Bronchial epithelial cell (primary cell): ENCODE results near the gene TEKT5. TPM values are rescaled to one million over a fixed set of nuclear protein-coding genes. Genes with fewer than 3 reads are reported as not detected.
A peak's percentile ranks its signal among the peaks of the same experiment; 100 is the strongest.

ENCODE experiments used
- DNase-seq: peaks from one replicate; pipeline ENCODE4 v3.0.0-alpha.2; 2010; ENCODE audit warnings: low read depth
- FAIRE-seq: peaks from 2 replicates; lab custom pipeline; 2011; peaks lifted over from hg19 to GRCh38; lab: Jason Lieb, UNC
- H3K27me3 ChIP-seq: 2 replicates; pipeline ENCODE4 v1.5.1; 2011; ENCODE audit warnings: low read length; ENCODE audit not compliant: control insufficient read depth, insufficient read depth
- H3K36me3 ChIP-seq: 2 replicates; pipeline ENCODE4 v1.5.1; 2011; ENCODE audit warnings: low read length; ENCODE audit not compliant: control insufficient read depth, insufficient read depth
- H3K4me3 ChIP-seq: 2 replicates; pipeline ENCODE4 v1.5.1; 2011; ENCODE audit warnings: mild to moderate bottlenecking, low read depth, low read length, control low read depth
- CTCF ChIP-seq: IDR thresholded peaks from 2 replicates; pipeline ENCODE4 v1.5.1; 2011; ENCODE audit warnings: mild to moderate bottlenecking, moderate library complexity, low read length, control low read depth, inconsistent platforms; ENCODE audit not compliant: insufficient read depth, severe bottlenecking
- total RNA-seq: library from RNA; depleted of rRNA; stranded (reverse); fragments of >200 nt; gene quantifications from 2 replicates; pipeline ENCODE4 v1.2.1, GENCODE V29; 2014

The TEKT5 gene
- total RNA-seq, 1 donor from 2014 or later = 0.53 TPM

DNA sequence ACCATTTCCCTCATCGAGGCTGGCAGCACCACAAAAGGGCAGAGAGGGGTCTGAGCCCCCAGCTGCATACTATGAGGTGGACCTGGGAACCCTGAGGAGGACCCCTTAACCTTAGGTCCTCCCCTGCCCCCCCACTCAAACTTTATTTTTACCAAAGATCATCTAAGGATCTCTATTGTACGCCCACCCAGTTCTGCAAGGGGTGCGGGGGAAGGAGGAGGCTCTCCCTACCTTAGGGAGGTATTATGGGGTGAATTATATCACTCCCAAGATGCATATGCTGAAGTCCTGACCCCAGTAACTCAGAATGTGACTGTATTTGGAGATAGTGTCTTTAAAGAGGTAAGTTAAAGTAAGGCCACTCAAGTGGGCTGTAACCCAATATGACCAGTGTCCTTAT is 87.6 kb downstream of the TEKT5 start:
- no peak for TF ChIP-seq CTCF
- no peak overlapping the region for H3K4me3 ChIP-seq
- H3K36me3 ChIP-seq = no peaks in the 10 kb centered on the region
- H3K27me3 ChIP-seq = no peaks in the 10 kb centered on the region
- FAIRE-seq (no peak), DNase-seq (no peak)

- no peaks in the 10 kb centered on the region for H3K27me3 ChIP-seq
- FAIRE-seq = no peak
- no peak for TF ChIP-seq CTCF
- H3K4me3 ChIP-seq = no peak overlapping the region
- no peak for DNase-seq
- no peaks in the 10 kb centered on the region for H3K36me3 ChIP-seq
Observed at GRCh38 chr16:10606607-10607006, 88.1 kb downstream of the TEKT5 start.

DNA sequence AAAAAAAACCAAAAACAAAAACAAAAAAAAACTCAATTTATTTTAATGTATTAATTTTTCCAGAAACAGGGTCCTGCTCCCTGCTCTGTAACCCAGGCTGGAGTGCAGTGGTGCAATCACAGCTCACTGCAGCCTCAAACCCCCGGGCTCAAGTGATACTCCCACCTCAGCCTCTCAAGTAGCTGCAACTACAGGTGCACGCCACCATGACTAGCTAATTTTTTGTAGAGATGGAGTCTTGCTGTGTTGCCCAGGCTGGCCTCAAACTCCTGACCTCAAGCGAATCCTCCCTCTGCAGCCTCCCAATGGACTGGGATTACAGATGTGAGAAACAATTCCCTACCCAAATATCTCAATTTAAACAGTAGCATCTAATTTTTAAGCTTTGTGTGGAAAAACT is 89.1 kb downstream of the TEKT5 start:
- no peaks in the 10 kb centered on the region for H3K36me3 ChIP-seq
- no peak for TF ChIP-seq CTCF
- FAIRE-seq = no peak
- H3K27me3 ChIP-seq = no peaks in the 10 kb centered on the region
- DNase-seq = no peak
- H3K4me3 ChIP-seq = no peak overlapping the region

DNA sequence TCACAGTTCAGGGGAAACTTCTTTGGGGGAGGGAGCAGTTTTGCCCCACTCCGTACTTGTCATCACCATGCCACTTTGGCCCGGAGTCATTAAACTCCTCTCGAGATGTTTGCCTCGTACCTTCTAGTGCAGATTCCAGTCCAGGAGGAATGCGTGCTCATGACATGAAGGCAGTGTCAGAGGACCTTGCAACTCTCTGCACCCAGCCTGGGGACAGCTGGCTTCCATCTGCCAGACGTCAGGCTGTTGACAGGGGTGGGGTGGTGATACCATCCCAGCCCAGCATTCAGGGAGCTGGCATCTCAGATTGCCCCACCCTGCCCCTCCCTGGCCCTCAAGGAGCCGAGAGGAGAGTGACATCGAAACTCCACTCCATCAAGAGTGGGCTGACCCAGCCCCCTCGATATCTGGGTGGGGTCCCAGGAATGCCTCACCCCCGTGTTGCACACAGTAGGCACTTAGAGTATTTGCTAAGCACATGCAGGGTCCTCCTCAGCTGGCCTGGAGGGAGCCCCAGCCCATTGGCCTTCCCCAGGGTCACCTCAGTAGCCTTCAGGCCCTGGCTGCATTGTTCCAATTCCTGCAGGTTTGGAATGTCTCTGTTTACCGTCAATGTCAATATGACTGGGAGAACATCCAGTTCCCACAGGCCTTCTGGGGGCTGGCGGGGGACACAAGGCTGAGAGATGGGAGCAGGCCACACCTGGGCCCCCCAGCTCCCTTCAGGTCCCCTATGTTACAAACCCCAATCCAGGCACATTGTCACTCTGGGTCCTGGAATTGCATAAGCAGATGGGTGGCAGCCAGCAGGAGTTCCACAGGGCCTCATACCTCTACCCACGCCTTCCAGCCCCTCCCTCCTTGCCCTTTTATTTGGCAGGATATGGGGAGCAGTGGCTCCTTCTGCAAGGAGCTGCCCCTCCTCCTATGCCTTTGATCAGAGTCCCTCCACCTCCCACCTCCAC is 93.0 kb downstream of the TEKT5 start:
- Histone ChIP-seq H3K27me3 (no peaks in the 10 kb centered on the region), H3K4me3 (no peak overlapping the region), H3K36me3 (no peaks in the 10 kb centered on the region)
- TF ChIP-seq CTCF = no peak
- FAIRE-seq (no peak), DNase-seq (peak; percentile 13)

GRCh38 chr16:10600782-10601443 is 93.8 kb downstream of the TEKT5 start:
- DNase-seq (peak; percentile 73), FAIRE-seq (no peak)
- TF ChIP-seq CTCF = no peak
- Histone ChIP-seq H3K27me3 (no peaks in the 10 kb centered on the region), H3K4me3 (no peak overlapping the region), H3K36me3 (no peaks in the 10 kb centered on the region)
